HEK293T (cell line): ENCODE data around the gene OR1D2.
"Not testable (repeated sequence)": the region's sequence is repeated elsewhere in the genome, so short reads cannot be mapped to it uniquely, and the experiment has no call there.

Source experiments
- BHLHE40 ChIP-seq: fragments of 450-650 bp; IDR thresholded peaks from 2 replicates; pipeline ENCODE4 v1.6.1; 2016; ENCODE audit warnings: mild to moderate bottlenecking, moderate library complexity, borderline replicate concordance
- FOXA1 ChIP-seq: fragments of 450-650 bp; IDR thresholded peaks from 2 replicates; pipeline ENCODE4 v1.6.1; 2016; ENCODE audit warnings: mild to moderate bottlenecking
- FOXK2 ChIP-seq: fragments of 450-650 bp; IDR thresholded peaks from 2 replicates; pipeline ENCODE4 v1.6.1; 2016; ENCODE audit warnings: mild to moderate bottlenecking
- FOXM1 ChIP-seq: fragments of 450-650 bp; IDR thresholded peaks from 2 replicates; pipeline ENCODE4 v1.6.1; 2017; ENCODE audit warnings: mild to moderate bottlenecking, borderline replicate concordance
- HDGF ChIP-seq: fragments of 450-650 bp; IDR thresholded peaks from 2 replicates; pipeline ENCODE4 v1.6.1; 2017; ENCODE audit warnings: antibody characterized with exemption, borderline replicate concordance
- SUZ12 ChIP-seq: fragments of 450-650 bp; IDR thresholded peaks from 2 replicates; pipeline ENCODE4 v1.6.1; 2016; ENCODE audit warnings: mild to moderate bottlenecking
- ZNF384 ChIP-seq: fragments of 450-650 bp; IDR thresholded peaks from 2 replicates; pipeline ENCODE4 v1.6.1; 2016

- TF ChIP-seq ZNF384, FOXK2, FOXA1, BHLHE40, SUZ12, HDGF, FOXM1: not testable (repeated sequence)
Observed at GRCh38 chr17:3137494-3137893, 33.3 kb upstream of the OR1D2 start.
